ENCODE measurements around the gene ERMP1.
A peak's percentile ranks its signal among the peaks of the same experiment; 100 is the strongest.

The ERMP1 gene

GRCh38 chr9:5852987-5853386 lies 20.1 kb upstream of the ERMP1 start:
- no peak for DNase-seq

- peak; percentile 92 for DNase-seq
Measured at GRCh38 chr9:5851445-5851844, 18.5 kb upstream of the ERMP1 start.

- DNase-seq, result no peak
Measured at GRCh38 chr9:5850724-5851122, 17.8 kb upstream of the ERMP1 start.

GRCh38 chr9:5848372-5848882 lies 15.5 kb upstream of the ERMP1 start:
- DNase-seq, result no peak

GRCh38 chr9:5846501-5846921 lies 13.6 kb upstream of the ERMP1 start:
- no peak for DNase-seq

GRCh38 chr9:5846096-5846495 lies 13.2 kb upstream of the ERMP1 start:
- no peak for DNase-seq

- DNase-seq, result no peak
Measured at GRCh38 chr9:5845157-5845531, 12.2 kb upstream of the ERMP1 start.

GRCh38 chr9:5843794-5844471 lies 11.0 kb upstream of the ERMP1 start:
- DNase-seq, result no peak

GRCh38 chr9:5842929-5843793 lies 10.2 kb upstream of the ERMP1 start:
- no peak for DNase-seq

- peak; percentile 76 for DNase-seq
Measured at GRCh38 chr9:5841771-5842573, 9.1 kb upstream of the ERMP1 start.

- no peak for DNase-seq
Measured at GRCh38 chr9:5840788-5841187, 7.9 kb upstream of the ERMP1 start.

GRCh38 chr9:5839572-5839902 lies 6.6 kb upstream of the ERMP1 start:
- DNase-seq, result no peak

GRCh38 chr9:5838884-5839571 lies 6.1 kb upstream of the ERMP1 start:
- peak; percentile 58 for DNase-seq

- DNase-seq, result no peak
Measured at GRCh38 chr9:5835808-5836207, 2.9 kb upstream of the ERMP1 start.

GRCh38 chr9:5834214-5834613 lies 1.3 kb upstream of the ERMP1 start:
- no peak for DNase-seq

- DNase-seq, result no peak
Measured at GRCh38 chr9:5832071-5832537, 813 bp downstream of the ERMP1 start.

- DNase-seq, result no peak
Measured at GRCh38 chr9:5825895-5826622, 6.9 kb downstream of the ERMP1 start.

GRCh38 chr9:5825223-5825622 lies 7.7 kb downstream of the ERMP1 start:
- no peak for DNase-seq

GRCh38 chr9:5820425-5820824 lies 12.5 kb downstream of the ERMP1 start:
- DNase-seq, result peak; percentile 27

GRCh38 chr9:5819174-5819573 lies 13.7 kb downstream of the ERMP1 start:
- DNase-seq, result no peak

GRCh38 chr9:5818424-5819142 lies 14.3 kb downstream of the ERMP1 start:
- no peak for DNase-seq
